Measurements from ENCODE around the gene CARMIL1. TPM values are rescaled to one million over a fixed set of nuclear protein-coding genes. Genes with fewer than 3 reads are reported as not detected.

The CARMIL1 gene
- total and polyA plus RNA-seq, 10 donors: 3.7 to 34.8 (median 9.3) TPM

- Histone ChIP-seq H3K4me1 (peaks cover 0 to 11% (median 1%) of the 10 kb centered on the region in 6 donors), H3K4me3 (no peak overlapping the region), H3K36me3 (no peaks in the 10 kb centered on the region), H3K9me3 (no peaks in the 10 kb centered on the region), H3K27me3 (replicated peaks in 1 of 7) (no peaks in the 10 kb centered on the region), H3K27ac (no peak overlapping the region)
- no peak for TF ChIP-seq CTCF (IDR thresholded peaks at IDR 0.05 in 8 of 11, conservative IDR thresholded peaks at IDR 0.05 in 3 of 11)
- no peak for TF ChIP-seq POLR2A (IDR thresholded peaks at IDR 0.05)
- TF ChIP-seq POLR2AphosphoS5 (IDR thresholded peaks at IDR 0.05): no peak
- intact Hi-C loops (cut with DNase I; ENCODE audit: low total_unique reads): no loop called here
- 82 to 94% (median 86%) methylated on average over 4 of the region's 4 CpGs for WGBS, 5 donors
- DNase-seq: no peak
Observed at GRCh38 chr6:25341923-25342619, 62.9 kb downstream of the CARMIL1 start.

- TF ChIP-seq POLR2AphosphoS5 (IDR thresholded peaks at IDR 0.05) (no peak), POLR2A (IDR thresholded peaks at IDR 0.05) (no peak), CTCF (IDR thresholded peaks at IDR 0.05 in 8 of 11, conservative IDR thresholded peaks at IDR 0.05 in 3 of 11) (no peak)
- intact Hi-C loops (cut with DNase I; ENCODE audit: low total_unique reads): no loop called here
- DNase-seq: no peak
- Histone ChIP-seq H3K4me3 (no peak overlapping the region), H3K4me1 (peaks cover 0 to 11% (median 1%) of the 10 kb centered on the region in 6 donors), H3K27me3 (replicated peaks in 1 of 7) (no peaks in the 10 kb centered on the region), H3K9me3 (no peaks in the 10 kb centered on the region), H3K36me3 (no peaks in the 10 kb centered on the region), H3K27ac (no peak overlapping the region)
- 32 to 42% (median 37%) methylated on average over 4 of the region's 4 CpGs for WGBS, 5 donors
Observed at GRCh38 chr6:25342802-25343201, 63.6 kb downstream of the CARMIL1 start.

- DNase-seq: no peak
- Histone ChIP-seq H3K36me3 (no peaks in the 10 kb centered on the region), H3K4me1 (peaks cover 0 to 11% (median 1%) of the 10 kb centered on the region in 6 donors), H3K9me3 (no peaks in the 10 kb centered on the region), H3K4me3 (no peak overlapping the region), H3K27me3 (replicated peaks in 1 of 7) (no peaks in the 10 kb centered on the region), H3K27ac (no peak overlapping the region)
- intact Hi-C loops (cut with DNase I; ENCODE audit: low total_unique reads): no loop called here
- TF ChIP-seq CTCF (IDR thresholded peaks at IDR 0.05 in 8 of 11, conservative IDR thresholded peaks at IDR 0.05 in 3 of 11) (no peak), POLR2A (IDR thresholded peaks at IDR 0.05) (no peak), POLR2AphosphoS5 (IDR thresholded peaks at IDR 0.05) (no peak)
- 74 to 84% (median 80%) methylated on average over 7 of the region's 7 CpGs for WGBS, 5 donors
Observed at GRCh38 chr6:25343984-25344383, 64.8 kb downstream of the CARMIL1 start.

GRCh38 chr6:25344827-25345226 lies 65.7 kb downstream of the CARMIL1 start:
- DNase-seq: no peak
- Histone ChIP-seq H3K27me3 (replicated peaks in 1 of 7) (no peaks in the 10 kb centered on the region), H3K4me3 (no peak overlapping the region), H3K27ac (no peak overlapping the region), H3K9me3 (no peaks in the 10 kb centered on the region), H3K4me1 (peaks cover 0 to 11% (median 1%) of the 10 kb centered on the region in 6 donors), H3K36me3 (no peaks in the 10 kb centered on the region)
- TF ChIP-seq POLR2AphosphoS5 (IDR thresholded peaks at IDR 0.05) (no peak), POLR2A (IDR thresholded peaks at IDR 0.05) (no peak), CTCF (IDR thresholded peaks at IDR 0.05 in 8 of 11, conservative IDR thresholded peaks at IDR 0.05 in 3 of 11) (no peak)
- intact Hi-C loops (cut with DNase I; ENCODE audit: low total_unique reads): no loop called here
- 87 to 93% (median 91%) methylated on average over 5 of the region's 5 CpGs for WGBS, 5 donors

Measured in spleen (tissue), 11 donors.